Camera-type eye (tissue), 1 donor: Measurements from ENCODE around the gene GTPBP10. TPM values are rescaled to one million over a fixed set of nuclear protein-coding genes. Genes with fewer than 3 reads are reported as not detected.

ENCODE experiments used
- total RNA-seq: library from RNA; depleted of rRNA; stranded (reverse); fragments of >200 nt; gene quantifications from one replicate; pipeline ENCODE4 v1.2.3, GENCODE V29; 2014

The GTPBP10 gene, protein sequence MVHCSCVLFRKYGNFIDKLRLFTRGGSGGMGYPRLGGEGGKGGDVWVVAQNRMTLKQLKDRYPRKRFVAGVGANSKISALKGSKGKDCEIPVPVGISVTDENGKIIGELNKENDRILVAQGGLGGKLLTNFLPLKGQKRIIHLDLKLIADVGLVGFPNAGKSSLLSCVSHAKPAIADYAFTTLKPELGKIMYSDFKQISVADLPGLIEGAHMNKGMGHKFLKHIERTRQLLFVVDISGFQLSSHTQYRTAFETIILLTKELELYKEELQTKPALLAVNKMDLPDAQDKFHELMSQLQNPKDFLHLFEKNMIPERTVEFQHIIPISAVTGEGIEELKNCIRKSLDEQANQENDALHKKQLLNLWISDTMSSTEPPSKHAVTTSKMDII
- 56.7 TPM for total RNA-seq

GRCh38 chr7:90346336-90347125 is at the start of gene GTPBP10:
Gene GTPBP10 (plus strand): TSS chr7:90346716. CDS start chr7:90346742, 26 bp downstream.

GRCh38 chr7:90320801-90321494 is 25.6 kb upstream of the GTPBP10 start, which contains the start of gene FAM237B:
Gene FAM237B (minus strand): TSS chr7:90321304. CDS start chr7:90319748, 1,556 bp downstream.

DNA sequence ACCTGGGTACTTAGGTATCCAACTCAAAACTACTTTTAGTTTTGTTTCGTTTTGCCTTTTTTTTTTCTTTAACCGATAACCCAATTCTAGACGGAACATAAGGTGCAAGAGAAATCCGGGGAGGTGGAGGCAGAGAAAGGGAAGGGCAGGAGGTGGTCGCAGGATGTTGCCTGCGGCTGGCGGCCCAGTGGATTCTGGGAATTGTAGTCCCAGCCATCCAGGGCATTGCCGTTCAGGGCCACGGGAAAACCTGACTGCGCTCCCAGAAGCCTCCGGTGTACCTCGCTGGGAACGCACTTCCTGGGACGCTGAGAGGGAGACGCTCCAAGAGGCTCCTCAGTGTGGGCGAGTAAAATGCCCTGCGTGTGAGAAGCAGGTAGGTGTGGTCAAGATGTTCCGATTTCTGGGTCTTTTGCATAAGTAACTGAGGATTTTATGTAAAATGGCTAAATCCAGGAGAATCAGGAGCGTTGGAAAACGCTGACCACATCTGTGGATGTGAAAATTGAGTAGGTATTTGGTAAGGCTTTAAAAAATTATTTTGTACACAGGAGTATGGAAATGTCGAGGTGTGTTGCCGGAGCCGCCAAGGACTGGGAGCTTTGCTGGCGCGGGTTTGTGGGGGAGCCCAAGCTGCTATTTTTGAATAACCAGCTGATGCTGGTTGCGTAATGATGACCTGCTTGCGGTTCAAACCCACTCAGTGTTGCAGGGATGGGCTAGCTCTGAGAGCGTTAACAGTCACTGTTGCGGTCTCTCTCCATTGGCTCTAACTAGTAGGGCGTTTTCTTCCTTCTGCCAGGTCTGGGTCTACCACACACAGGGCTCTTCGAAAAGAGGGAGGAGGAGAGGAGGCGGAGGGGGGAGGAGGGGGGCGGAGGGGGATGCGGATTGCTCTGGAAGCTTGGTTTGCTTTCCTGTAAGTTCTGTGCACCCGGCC is 56.9 kb downstream of the GTPBP10 start, which contains the start of gene CLDN12:
Gene CLDN12 (plus strand): TSS at position 288 of the 940 bp plus-strand sequence. CDS start 9,216 bp downstream, outside the sequence.

Other genes with a start within 250 kb of the GTPBP10 start
- gene STEAP1, start 192.2 kb upstream of the GTPBP10 start, total RNA-seq: 10.2 TPM
- 16.8 TPM for gene STEAP2, start 135.0 kb upstream of the GTPBP10 start, total RNA-seq
- 29.0 TPM for gene CFAP69, start 101.5 kb upstream of the GTPBP10 start, total RNA-seq
- not detected for gene FAM237B, start 25.4 kb upstream of the GTPBP10 start, total RNA-seq
- gene CLDN12, start 56.7 kb downstream of the GTPBP10 start, total RNA-seq: 51.7 TPM
- not detected for gene PTTG1IP2, start 122.9 kb downstream of the GTPBP10 start, total RNA-seq
- 88.5 TPM for gene CDK14, start 249.6 kb downstream of the GTPBP10 start, total RNA-seq